ENCODE results near the gene SLCO2B1.

DNA sequence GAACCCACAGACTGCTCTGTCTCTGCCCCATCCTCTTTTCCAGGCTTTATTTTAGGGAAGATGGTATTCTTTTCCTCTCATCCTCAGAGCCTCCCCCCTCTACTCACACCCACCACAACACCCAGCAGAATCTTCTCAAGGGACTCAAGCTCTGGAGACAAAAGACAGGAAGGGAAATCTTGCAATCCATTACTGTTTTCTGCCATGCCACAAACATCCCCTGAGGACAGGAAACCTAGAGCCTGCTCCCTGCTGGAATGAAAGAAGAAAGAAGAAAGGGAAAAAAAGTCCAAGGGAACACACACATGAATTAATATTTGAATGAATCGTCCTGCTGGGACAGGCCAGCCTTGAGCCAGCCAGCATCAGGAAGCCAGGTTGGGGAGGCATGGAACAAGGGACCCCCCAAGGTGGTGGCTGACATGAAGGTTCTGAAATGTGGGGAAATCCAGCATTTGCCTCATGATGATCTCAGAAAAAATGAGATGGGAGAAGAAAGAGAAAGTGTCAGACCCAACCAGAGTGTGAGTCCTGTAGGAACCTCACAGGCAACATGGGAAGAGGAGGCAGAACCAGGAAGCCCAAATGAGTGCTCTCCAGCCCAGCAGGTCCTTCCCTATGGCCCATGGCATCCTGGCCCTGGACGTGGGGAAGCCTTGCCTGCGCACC is 34.0 kb downstream of the SLCO2B1 start:
- TF ChIP-seq, protein P1, sequence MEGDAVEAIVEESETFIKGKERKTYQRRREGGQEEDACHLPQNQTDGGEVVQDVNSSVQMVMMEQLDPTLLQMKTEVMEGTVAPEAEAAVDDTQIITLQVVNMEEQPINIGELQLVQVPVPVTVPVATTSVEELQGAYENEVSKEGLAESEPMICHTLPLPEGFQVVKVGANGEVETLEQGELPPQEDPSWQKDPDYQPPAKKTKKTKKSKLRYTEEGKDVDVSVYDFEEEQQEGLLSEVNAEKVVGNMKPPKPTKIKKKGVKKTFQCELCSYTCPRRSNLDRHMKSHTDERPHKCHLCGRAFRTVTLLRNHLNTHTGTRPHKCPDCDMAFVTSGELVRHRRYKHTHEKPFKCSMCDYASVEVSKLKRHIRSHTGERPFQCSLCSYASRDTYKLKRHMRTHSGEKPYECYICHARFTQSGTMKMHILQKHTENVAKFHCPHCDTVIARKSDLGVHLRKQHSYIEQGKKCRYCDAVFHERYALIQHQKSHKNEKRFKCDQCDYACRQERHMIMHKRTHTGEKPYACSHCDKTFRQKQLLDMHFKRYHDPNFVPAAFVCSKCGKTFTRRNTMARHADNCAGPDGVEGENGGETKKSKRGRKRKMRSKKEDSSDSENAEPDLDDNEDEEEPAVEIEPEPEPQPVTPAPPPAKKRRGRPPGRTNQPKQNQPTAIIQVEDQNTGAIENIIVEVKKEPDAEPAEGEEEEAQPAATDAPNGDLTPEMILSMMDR (IDR thresholded peaks at IDR 0.05 in 4 of 5, conservative IDR thresholded peaks at IDR 0.05 in 1 of 5) = no peak
- TF ChIP-seq POLR2A (IDR thresholded peaks at IDR 0.05) = no peak

Measured in gastrocnemius medialis (tissue), 4 donors.